Immature natural killer cell (primary cell): ENCODE measurements around the gene DSG2. TPM values are rescaled to one million over a fixed set of nuclear protein-coding genes. Genes with fewer than 3 reads are reported as not detected.

Experiments used
- DNase-seq, 3 donors: peaks; one replicate each; pipeline ENCODE4 v3.0.0; 2022; ENCODE audit warnings: mixed read lengths in 1 of 3
- H3K27ac Mint-ChIP-seq, 6 donors: one replicate each; pipeline ENCODE4 v1.8.0; 2020; ENCODE audit warnings: mixed read lengths in 6 of 6, mild to moderate bottlenecking in 5 of 6, inconsistent platforms in 4 of 6, moderate library complexity in 3 of 6
- H3K27me3 Mint-ChIP-seq, 3 donors: one replicate each; pipeline ENCODE4 v1.8.0; 2020 to 2021; ENCODE audit warnings: low read depth in 3 of 3, mild to moderate bottlenecking in 3 of 3, mixed read lengths in 3 of 3, moderate library complexity in 3 of 3, inconsistent platforms in 1 of 3
- H3K36me3 Mint-ChIP-seq, 3 donors: one replicate each; pipeline ENCODE4 v1.8.0; 2020; ENCODE audit warnings: mixed read lengths in 3 of 3, inconsistent platforms in 2 of 3, mild to moderate bottlenecking in 2 of 3
- H3K4me1 Mint-ChIP-seq, 2 donors: one replicate each; pipeline ENCODE4 v1.8.0; 2020; ENCODE audit warnings: inconsistent platforms in 2 of 2, mild to moderate bottlenecking in 2 of 2, mixed read lengths in 2 of 2, moderate library complexity in 1 of 2
- H3K4me3 Mint-ChIP-seq, 5 donors: one replicate each; pipeline ENCODE4 v1.8.0; 2020; ENCODE audit warnings: mild to moderate bottlenecking in 5 of 5, mixed read lengths in 5 of 5, inconsistent platforms in 3 of 5, moderate library complexity in 3 of 5
- H3K9me3 Mint-ChIP-seq, 6 donors: one replicate each; pipeline ENCODE4 v1.8.0; 2020; ENCODE audit warnings: mild to moderate bottlenecking in 6 of 6, mixed read lengths in 6 of 6, inconsistent platforms in 4 of 6, moderate library complexity in 3 of 6
- polyA plus RNA-seq, 3 donors: library from polyadenylated mRNA; unstranded; fragments of 300-500 nt; fragmentation: Illumina TruSeq; gene quantifications; one replicate each; pipeline ENCODE4 v1.2.3, GENCODE V29; 2021

The DSG2 gene
- polyA plus RNA-seq, 3 donors from 2014 or later, result not detected

DNA sequence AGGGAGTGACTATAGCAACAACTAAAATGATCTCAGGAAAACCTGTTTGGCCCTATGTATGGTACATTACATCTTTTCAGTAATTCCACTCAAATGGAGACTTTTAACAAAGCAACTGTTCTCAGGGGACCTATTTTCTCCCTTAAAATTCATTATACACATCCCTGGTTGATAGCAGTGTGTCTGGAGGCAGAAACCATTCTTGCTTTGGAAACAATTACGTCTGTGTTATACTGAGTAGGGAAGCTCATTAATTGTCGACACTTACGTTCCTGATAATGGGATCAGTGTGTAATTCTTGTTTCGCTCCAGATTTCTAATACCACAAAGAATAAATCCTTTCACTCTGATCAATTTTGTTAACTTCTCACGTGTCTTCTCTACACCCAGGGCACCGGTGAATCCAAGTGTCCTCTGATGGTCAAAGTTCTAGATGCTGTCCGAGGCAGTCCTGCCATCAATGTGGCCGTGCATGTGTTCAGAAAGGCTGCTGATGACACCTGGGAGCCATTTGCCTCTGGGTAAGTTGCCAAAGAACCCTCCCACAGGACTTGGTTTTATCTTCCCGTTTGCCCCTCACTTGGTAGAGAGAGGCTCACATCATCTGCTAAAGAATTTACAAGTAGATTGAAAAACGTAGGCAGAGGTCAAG lies 94.7 kb downstream of the DSG2 start:
- no peaks in the 10 kb centered on the region for H3K4me1 Mint-ChIP-seq
- no peak overlapping the region for H3K4me3 Mint-ChIP-seq
- no peaks in the 10 kb centered on the region for H3K9me3 Mint-ChIP-seq
- H3K27ac Mint-ChIP-seq, result no peak overlapping the region
- H3K36me3 Mint-ChIP-seq, result peaks cover 0 to 4% (median 0%) of the 10 kb centered on the region in 3 donors
- H3K27me3 Mint-ChIP-seq, result peaks cover 0 to 12% (median 6%) of the 10 kb centered on the region in 3 donors
- DNase-seq, result no peak

DNA sequence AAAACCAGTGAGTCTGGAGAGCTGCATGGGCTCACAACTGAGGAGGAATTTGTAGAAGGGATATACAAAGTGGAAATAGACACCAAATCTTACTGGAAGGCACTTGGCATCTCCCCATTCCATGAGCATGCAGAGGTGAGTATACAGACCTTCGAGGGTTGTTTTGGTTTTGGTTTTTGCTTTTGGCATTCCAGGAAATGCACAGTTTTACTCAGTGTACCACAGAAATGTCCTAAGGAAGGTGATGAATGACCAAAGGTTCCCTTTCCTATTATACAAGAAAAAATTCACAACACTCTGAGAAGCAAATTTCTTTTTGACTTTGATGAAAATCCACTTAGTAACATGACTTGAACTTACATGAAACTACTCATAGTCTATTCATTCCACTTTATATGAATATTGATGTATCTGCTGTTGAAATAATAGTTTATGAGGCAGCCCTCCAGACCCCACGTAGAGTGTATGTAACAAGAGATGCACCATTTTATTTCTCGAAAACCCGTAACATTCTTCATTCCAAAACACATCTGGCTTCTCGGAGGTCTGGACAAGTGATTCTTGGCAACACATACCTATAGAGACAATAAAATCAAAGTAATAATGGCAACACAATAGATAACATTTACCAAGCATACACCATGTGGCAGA lies 97.3 kb downstream of the DSG2 start:
- H3K4me3 Mint-ChIP-seq, result no peak overlapping the region
- no peaks in the 10 kb centered on the region for H3K9me3 Mint-ChIP-seq
- peaks cover 0 to 12% (median 9%) of the 10 kb centered on the region in 3 donors for H3K27me3 Mint-ChIP-seq
- H3K27ac Mint-ChIP-seq, result no peak overlapping the region
- DNase-seq, result no peak
- no peaks in the 10 kb centered on the region for H3K36me3 Mint-ChIP-seq
- no peaks in the 10 kb centered on the region for H3K4me1 Mint-ChIP-seq

DNA sequence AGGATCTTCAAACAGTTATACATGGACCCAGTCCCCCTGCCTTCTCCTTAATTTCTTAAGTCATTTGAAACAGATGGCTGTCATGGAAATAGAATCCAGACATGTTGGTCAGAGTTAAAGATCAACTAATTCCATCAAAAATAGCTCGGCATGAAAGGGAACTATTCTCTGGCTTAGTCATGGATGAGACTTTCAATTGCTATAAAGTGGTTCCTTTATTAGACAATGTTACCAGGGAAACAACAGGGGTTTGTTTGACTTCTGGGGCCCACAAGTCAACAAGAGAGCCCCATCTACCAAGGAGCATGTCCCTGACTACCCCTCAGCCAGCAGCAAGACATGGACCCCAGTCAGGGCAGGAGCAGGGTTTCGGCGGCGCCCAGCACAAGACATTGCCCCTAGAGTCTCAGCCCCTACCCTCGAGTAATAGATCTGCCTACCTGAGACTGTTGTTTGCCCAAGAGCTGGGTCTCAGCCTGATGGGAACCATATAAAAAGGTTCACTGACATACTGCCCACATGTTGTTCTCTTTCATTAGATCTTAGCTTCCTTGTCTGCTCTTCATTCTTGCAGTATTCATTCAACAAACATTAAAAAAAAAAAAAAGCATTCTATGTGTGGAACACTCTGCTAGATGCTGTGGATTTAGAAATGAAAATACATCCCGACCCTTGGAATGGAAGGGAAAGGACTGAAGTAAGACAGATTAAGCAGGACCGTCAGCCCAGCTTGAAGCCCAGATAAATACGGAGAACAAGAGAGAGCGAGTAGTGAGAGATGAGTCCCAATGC lies 98.3 kb downstream of the DSG2 start:
- H3K4me3 Mint-ChIP-seq, result no peak overlapping the region
- no peak for DNase-seq
- H3K4me1 Mint-ChIP-seq, result no peaks in the 10 kb centered on the region
- no peak overlapping the region for H3K27ac Mint-ChIP-seq
- no peaks in the 10 kb centered on the region for H3K9me3 Mint-ChIP-seq
- no peaks in the 10 kb centered on the region for H3K36me3 Mint-ChIP-seq
- H3K27me3 Mint-ChIP-seq, result peaks cover 0 to 10% (median 9%) of the 10 kb centered on the region in 3 donors

DNA sequence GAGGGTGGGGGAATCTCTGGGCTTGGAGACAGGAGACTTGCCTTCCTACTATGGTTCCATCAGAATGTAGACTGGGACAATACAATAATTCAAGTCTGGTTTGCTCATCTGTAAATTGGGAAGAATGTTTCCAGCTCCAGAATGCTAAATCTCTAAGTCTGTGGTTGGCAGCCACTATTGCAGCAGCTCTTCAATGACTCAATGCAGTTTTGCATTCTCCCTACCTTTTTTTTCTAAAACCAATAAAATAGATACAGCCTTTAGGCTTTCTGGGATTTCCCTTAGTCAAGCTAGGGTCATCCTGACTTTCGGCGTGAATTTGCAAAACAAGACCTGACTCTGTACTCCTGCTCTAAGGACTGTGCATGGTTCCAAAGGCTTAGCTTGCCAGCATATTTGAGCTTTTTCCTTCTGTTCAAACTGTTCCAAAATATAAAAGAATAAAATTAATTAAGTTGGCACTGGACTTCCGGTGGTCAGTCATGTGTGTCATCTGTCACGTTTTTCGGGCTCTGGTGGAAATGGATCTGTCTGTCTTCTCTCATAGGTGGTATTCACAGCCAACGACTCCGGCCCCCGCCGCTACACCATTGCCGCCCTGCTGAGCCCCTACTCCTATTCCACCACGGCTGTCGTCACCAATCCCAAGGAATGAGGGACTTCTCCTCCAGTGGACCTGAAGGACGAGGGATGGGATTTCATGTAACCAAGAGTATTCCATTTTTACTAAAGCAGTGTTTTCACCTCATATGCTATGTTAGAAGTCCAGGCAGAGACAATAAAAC lies 100.2 kb downstream of the DSG2 start:
- Mint-ChIP-seq H3K4me1 (no peaks in the 10 kb centered on the region), H3K9me3 (no peaks in the 10 kb centered on the region), H3K4me3 (no peak overlapping the region), H3K27me3 (peaks cover 0 to 10% (median 7%) of the 10 kb centered on the region in 3 donors), H3K36me3 (no peaks in the 10 kb centered on the region), H3K27ac (no peak overlapping the region)
- DNase-seq, result no peak

Other genes with a start within 250 kb of the DSG2 start
- gene DSG1, start 180.0 kb upstream of the DSG2 start, polyA plus RNA-seq, result not detected
- gene DSG4, start 121.4 kb upstream of the DSG2 start, polyA plus RNA-seq, result not detected
- not detected for gene DSG3, start 50.4 kb upstream of the DSG2 start, polyA plus RNA-seq
- not detected for gene TTR, start 93.7 kb downstream of the DSG2 start, polyA plus RNA-seq
- gene B4GALT6, start 186.4 kb downstream of the DSG2 start, polyA plus RNA-seq, result 1 to 10 TPM in 2 of 3 donors, under 1 TPM in 1; 0.83 to 3.2 (median 1.5) TPM